ENCODE measurements around the gene RPS2.

The RPS2 gene

DNA sequence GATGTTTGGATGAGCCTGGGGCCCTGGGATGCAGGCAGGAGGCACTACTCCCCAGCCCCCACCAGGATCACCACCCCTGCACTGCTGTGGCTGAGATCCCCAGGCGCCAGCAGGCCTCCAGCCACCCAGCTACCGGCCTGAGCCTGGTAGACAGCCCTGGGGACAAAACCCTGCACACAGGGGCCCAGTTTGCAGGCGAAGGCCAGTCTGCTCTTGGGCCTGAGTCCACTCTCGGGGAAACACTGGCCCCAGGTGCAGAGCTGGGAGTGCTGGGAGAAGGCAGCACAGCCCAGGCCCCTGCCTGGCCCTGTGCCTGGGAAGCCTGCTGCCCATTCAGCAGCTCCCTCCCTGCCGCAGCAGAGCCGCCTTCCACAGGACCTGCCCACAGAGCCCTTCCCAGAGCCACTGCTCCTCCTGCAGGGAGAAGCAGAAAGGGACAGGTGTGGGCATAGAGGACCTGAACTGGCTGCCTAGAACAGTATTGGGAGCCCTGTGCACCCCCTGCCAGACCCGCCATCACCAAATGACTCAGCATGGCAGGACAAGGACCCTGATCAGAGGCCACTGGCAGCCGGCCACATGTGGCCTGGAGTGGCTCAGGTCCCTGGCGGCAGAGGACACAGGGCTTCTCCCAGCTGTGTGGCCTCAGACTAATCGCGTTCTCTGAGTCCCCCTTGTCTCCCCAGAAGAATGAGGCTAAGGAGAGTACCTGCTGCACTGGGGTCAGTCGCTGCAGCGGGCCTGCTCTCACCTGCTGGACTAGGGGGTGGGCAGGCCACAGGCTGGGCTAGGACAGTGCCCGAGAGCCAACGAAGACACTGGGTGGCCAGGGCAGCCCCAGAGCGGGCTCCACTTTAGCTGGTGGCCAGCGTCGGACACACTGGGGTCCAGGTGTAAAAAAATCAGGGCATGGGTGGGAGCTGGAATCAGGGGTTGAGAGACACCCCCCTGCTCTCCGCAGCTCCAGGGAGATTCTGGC, 32.3 kb downstream of the RPS2 start:
- TF ChIP-seq, protein P1, sequence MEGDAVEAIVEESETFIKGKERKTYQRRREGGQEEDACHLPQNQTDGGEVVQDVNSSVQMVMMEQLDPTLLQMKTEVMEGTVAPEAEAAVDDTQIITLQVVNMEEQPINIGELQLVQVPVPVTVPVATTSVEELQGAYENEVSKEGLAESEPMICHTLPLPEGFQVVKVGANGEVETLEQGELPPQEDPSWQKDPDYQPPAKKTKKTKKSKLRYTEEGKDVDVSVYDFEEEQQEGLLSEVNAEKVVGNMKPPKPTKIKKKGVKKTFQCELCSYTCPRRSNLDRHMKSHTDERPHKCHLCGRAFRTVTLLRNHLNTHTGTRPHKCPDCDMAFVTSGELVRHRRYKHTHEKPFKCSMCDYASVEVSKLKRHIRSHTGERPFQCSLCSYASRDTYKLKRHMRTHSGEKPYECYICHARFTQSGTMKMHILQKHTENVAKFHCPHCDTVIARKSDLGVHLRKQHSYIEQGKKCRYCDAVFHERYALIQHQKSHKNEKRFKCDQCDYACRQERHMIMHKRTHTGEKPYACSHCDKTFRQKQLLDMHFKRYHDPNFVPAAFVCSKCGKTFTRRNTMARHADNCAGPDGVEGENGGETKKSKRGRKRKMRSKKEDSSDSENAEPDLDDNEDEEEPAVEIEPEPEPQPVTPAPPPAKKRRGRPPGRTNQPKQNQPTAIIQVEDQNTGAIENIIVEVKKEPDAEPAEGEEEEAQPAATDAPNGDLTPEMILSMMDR (IDR thresholded peaks at IDR 0.05; ENCODE audit: low read depth, low read length), result no peak
- H3K4me3 ChIP-seq (ENCODE audit: low read depth, low read length), result no peak overlapping the region

DNA sequence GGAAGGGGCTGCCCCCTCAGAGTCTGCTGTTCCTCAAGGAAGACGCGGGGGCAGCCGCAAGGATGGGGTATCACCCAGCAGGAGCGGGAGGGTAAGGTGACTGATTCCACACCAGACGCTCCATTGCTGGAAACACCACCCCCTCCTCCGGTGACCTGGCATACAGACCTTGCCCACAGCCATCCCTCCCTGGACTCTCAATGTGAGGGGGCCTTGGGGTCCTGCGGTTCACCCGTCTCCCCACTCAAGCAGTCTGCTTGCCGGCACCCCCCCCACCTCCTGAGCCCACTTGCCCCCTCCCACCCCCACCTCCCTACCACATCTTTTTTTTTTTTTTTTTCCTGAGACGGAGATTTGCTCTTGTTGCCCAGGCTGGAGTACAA, 34.3 kb downstream of the RPS2 start:
- H3K4me3 ChIP-seq (ENCODE audit: low read depth, low read length), result no peak overlapping the region
- TF ChIP-seq, protein P1 (IDR thresholded peaks at IDR 0.05; ENCODE audit: low read depth, low read length), result no peak

DNA sequence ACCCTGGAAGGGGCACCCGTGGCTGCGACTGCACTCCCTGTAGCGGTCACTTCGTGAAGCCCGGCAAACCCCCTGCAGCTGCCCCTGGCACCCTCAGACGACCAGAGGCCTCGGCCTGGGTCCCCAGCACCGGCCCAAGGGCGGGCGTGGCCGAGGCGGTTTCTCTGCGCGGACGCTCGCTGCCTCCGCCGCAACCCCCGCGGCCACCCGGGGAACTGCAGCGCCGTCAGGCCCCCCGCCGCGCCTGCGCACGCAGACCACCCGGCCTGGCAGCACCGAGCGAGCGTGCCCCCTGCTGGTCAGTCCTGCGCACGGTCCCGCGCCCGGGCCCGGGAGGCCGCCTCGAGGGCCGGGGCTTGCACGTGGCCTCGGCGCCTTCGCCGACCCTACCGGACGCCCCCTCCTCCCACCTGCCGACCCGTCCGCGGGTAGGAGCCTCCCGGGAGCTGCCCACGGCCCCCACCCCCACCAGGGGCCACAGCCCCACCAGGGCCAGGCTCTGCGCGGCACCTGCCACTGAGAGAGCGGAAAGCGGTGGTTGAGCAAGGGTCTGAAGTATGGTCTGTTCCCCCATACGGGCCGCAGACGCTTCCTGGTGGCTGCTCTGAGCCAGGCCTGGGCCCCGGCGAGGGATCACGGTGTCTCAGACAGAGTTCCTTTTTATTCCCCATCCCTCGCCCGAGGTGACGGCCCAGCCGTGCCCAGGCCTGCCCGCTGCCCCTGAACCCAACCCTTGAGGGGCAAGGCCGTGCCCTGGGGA, 34.9 kb downstream of the RPS2 start:
- peak overlapping the region; percentile 56 for H3K4me3 ChIP-seq (ENCODE audit: low read depth, low read length)
- TF ChIP-seq, protein P1 (IDR thresholded peaks at IDR 0.05; ENCODE audit: low read depth, low read length), result peak; percentile 69

DNA sequence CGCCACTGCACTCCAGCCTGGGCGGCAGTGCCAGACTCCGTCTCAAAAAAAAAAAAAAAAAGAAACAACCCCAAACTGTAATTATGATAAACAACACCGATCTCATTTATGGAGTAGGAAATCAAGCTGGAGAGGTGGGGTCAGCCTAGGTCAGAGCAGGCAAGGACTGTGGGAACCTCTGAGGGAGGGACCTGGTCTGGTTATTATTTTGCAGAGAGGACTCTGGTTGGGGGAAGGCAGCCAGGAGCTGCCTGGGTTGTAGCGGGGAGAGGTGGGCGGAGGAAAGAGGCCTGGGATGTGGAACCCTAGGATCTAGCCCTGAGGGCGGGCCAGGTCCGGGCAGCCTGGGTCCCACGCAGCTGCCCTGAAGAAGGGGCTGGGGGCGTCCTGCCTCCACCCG, 35.5 kb downstream of the RPS2 start:
- TF ChIP-seq, protein P1 (IDR thresholded peaks at IDR 0.05; ENCODE audit: low read depth, low read length), result no peak
- H3K4me3 ChIP-seq (ENCODE audit: low read depth, low read length), result peak overlapping the region; percentile 56

DNA sequence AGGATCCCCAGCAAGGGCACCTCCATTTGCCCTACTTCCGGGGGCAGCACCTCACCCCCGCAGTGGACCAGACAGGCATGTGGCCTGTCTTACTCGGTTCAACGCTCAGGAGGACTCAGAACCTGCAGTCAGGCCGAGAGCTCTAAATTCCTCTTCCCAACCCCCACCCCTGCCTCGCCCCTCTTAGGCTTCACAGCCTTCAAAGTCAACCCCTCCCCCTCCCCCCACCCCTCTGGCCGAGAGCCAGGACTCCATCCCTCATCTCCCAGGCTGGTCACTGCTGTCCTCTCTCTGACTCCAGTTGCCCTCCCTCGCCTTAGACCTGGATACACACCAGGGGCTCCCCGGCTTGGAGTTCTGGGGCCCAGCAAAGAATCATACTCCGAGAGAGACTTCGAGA, 38.4 kb downstream of the RPS2 start:
- TF ChIP-seq, protein P1 (IDR thresholded peaks at IDR 0.05; ENCODE audit: low read depth, low read length), result no peak
- no peak overlapping the region for H3K4me3 ChIP-seq (ENCODE audit: low read depth, low read length)

DNA sequence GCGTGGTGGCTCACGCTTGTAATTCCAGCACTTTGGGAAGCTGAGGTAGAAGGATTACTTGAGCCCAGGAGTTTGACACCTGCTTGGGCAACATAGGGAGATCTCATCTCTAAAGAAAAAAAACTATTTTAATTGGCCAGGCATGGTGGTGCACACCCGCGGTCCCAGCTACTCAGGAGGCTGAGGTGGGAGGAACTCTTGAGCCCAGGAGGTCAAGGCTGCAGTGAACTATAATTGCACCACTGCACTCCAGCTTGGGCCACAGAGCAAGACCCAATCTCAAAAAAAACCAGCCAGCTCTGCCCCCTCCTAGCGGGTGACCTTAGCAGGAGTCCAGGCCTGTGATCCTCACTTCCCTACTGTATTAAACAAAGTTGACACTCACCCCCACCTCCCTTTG, 40.5 kb downstream of the RPS2 start:
- H3K4me3 ChIP-seq (ENCODE audit: low read depth, low read length), result no peak overlapping the region
- TF ChIP-seq, protein P1 (IDR thresholded peaks at IDR 0.05; ENCODE audit: low read depth, low read length), result no peak
